GM19324 (cell line): ENCODE results near the gene KRT82.
"Not testable (repeated sequence)": the region's sequence is repeated elsewhere in the genome, so short reads cannot be mapped to it uniquely, and the experiment has no call there.

Source experiments
- ATAC-seq: cut with Tn5 transposase; IDR thresholded peaks from one replicate; pipeline ENCODE4 v1.9.1; 2021; ENCODE audit warnings: mild to moderate bottlenecking, moderate library complexity; ENCODE audit not compliant: unreplicated experiment, low FRiP score

Gene KRT82

GRCh38 chr12:52347551-52348510, 58.3 kb downstream of the KRT82 start:
- ATAC-seq = no peak

- no peak for ATAC-seq
These were observed 59.1 kb downstream of the KRT82 start for GRCh38 chr12:52347016-52347415.

GRCh38 chr12:52346593-52346992, 59.5 kb downstream of the KRT82 start:
- no peak for ATAC-seq

DNA sequence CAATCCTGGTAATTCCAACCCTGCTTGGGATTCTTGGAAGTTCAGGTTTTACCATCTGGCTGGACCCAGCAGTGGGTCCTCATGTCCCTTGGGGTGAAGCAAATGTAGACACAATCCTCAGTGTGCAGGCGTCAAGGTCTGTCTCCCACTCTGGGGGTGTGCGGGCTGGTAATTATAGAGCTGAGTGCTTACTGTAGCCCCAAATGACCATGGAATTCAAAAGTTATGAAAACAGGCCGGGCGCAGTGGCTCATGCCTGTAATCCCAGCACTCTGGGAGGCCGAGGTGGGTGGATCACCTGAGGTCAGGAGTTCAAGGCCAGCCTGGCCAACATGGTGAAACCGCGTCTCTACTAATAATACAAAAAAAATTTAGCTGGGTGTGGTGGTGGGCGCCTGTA, 61.1 kb downstream of the KRT82 start:
- ATAC-seq = not testable (repeated sequence)

DNA sequence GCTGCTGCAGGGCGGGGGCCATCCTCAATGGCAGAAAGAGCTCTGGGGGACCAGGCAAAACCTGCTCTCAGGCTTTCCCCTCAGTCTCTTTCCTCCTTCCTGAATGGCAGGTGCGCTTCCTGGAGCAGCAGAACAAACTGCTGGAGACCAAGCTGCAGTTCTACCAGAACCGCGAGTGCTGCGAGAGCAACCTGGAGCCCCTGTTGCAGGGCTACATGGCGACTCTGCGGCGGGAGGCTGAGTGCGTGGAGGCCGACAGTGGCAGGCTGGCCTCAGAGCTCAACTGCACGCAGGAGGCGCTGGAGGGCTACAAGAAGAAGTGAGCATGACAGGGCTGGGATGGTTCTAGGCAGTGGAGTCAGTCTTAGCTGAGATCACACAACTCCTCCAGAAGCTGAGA, 62.0 kb downstream of the KRT82 start:
- ATAC-seq = no peak
